Transverse colon (tissue), 4 donors: ENCODE results near the gene OTUD3. TPM values are rescaled to one million over a fixed set of nuclear protein-coding genes. Genes with fewer than 3 reads are reported as not detected.

Experiments
- DNase-seq: peaks from one replicate; pipeline ENCODE4 v3.0.0-alpha.2; 2019
- H3K27ac ChIP-seq, 4 donors: fragments of 200-600 bp; sonication (generic); 2 replicates each; pipeline ENCODE4 v1.5.1; 2016 to 2018; ENCODE audit warnings: inconsistent platforms in 4 of 4
- H3K27me3 ChIP-seq: fragments of 200-600 bp; sonication (generic); 2 replicates; pipeline ENCODE4 v1.5.1; 2017; ENCODE audit warnings: inconsistent platforms
- H3K36me3 ChIP-seq, 4 donors: fragments of 200-600 bp; sonication (generic); 2 replicates each; pipeline ENCODE4 v1.5.1; 2017 to 2019; ENCODE audit warnings: inconsistent platforms in 4 of 4
- H3K4me1 ChIP-seq, 4 donors: fragments of 200-600 bp; sonication (generic); 2 replicates each; pipeline ENCODE4 v1.5.1; 2017 to 2020; ENCODE audit warnings: inconsistent platforms in 4 of 4
- H3K4me3 ChIP-seq, 4 donors: fragments of 200-600 bp; sonication (generic); 1 replicate in 1 of 4; 2 replicates in 3 of 4; pipeline versions ENCODE4 v1.5.1 to v1.6.1; 2017 to 2019; ENCODE audit warnings: inconsistent platforms in 4 of 4
- H3K9me3 ChIP-seq, 2 donors: fragments of 200-600 bp; sonication (generic); 2 replicates each; pipeline ENCODE4 v1.5.1; 2017 to 2019; ENCODE audit warnings: inconsistent platforms in 2 of 2
- EP300 ChIP-seq: sonication (generic); formaldehyde crosslinking; IDR thresholded peaks from one replicate; pipeline ENCODE4 v1.6.1; 2017; ENCODE audit warnings: antibody characterized with exemption, low read depth
- POLR2A ChIP-seq: fragments of 450-650 bp; IDR thresholded peaks from one replicate; pipeline ENCODE4 v1.6.1; 2016; ENCODE audit warnings: antibody characterized with exemption, mild to moderate bottlenecking, moderate library complexity
- POLR2AphosphoS5 ChIP-seq, 3 donors: sonication (generic); formaldehyde crosslinking; IDR thresholded peaks; one replicate each; pipeline ENCODE4 v1.6.1; 2016; ENCODE audit warnings: antibody characterized with exemption in 3 of 3
- WGBS, 2 donors: methylation state at CpG; one replicate each; pipeline ENCODE4 v1.1.5; 2018; ENCODE audit warnings: low coverage in 1 of 2; 5-methylcytosine and 5-hydroxymethylcytosine counted together
- in situ Hi-C, 4 donors: fragments of 200-750 bp; cut with MboI; loops; one replicate each; pipeline versions ENCODE4 v1.15.0 to v1.15.1; 2017; ENCODE audit warnings: low sequenced_read_pairs in 3 of 4, low pct_ligation_motif_present in 1 of 4, low pct_unique_long_range_greater_than_20kb in 1 of 4
- intact Hi-C: fragments of 100-400 bp; cut with DNase I; formaldehyde crosslinking; loops from one replicate; pipeline ENCODE4 v1.15.1; 2023; ENCODE audit warnings: low total_unique reads
- total RNA-seq, 4 donors: library from RNA; depleted of rRNA; stranded (reverse); fragments of >200 nt; gene quantifications; one replicate each; pipeline ENCODE4 v1.1.0, GENCODE V29; 2016
- TF ChIP-seq, protein P1 (sequence below), 5 experiments: fragments of 200-600 bp in 3 of 5; fragments of 450-650 bp in 2 of 5; sonication (generic) in 3 of 5; IDR thresholded peaks; 1 replicate in 2 of 5; 2 replicates in 3 of 5; pipeline ENCODE4 v1.5.1; 2016 to 2017; ENCODE audit warnings: antibody characterized with exemption in 5 of 5, inconsistent platforms in 3 of 5, mild to moderate bottlenecking in 2 of 5, moderate library complexity in 1 of 5

Gene OTUD3
- total RNA-seq, 4 donors from 2014 or later = 5.9 to 10.8 (median 9.9) TPM

DNA sequence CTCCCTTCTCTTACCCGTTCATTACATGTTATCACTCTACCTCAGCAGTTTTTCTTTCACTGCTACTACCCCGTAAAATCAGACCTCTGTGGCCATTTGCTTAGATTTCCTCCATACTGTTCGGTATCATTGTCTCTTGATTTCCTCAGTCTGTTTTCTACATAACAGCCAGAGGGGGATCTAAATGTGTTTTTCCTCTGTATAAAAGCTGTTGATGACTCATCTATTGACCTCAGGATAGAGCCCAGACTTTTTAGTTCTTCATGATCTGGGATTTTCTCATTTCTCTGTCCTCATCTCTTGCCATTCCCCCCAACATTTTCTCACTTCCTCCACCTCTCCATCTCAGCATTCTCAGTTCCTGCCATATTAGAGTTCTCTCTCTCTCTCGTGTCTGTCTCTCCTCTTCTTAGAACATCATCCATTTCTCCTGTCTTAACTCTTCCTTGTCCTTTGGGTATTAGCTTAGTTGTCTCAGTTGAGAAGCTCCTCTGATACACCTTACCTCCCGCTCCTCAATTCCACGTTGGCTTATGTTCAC, 10.5 kb downstream of the OTUD3 start:
- H3K36me3 ChIP-seq = peaks cover 0 to 15% (median 3%) of the 10 kb centered on the region in 4 donors
- intact Hi-C loops (no loop called here), in situ Hi-C loops (no loop called here)
- no peaks in the 10 kb centered on the region for H3K9me3 ChIP-seq
- no peak overlapping the region for H3K4me3 ChIP-seq
- WGBS, 2 donors = 86 to 88% methylated on average over 6 of the region's 6 CpGs
- DNase-seq = no peak
- H3K27me3 ChIP-seq = no peaks in the 10 kb centered on the region
- no peak overlapping the region for H3K27ac ChIP-seq
- no peak for TF ChIP-seq POLR2AphosphoS5 (IDR thresholded peaks at IDR 0.05)
- no peak for TF ChIP-seq POLR2A
- TF ChIP-seq, protein P1, sequence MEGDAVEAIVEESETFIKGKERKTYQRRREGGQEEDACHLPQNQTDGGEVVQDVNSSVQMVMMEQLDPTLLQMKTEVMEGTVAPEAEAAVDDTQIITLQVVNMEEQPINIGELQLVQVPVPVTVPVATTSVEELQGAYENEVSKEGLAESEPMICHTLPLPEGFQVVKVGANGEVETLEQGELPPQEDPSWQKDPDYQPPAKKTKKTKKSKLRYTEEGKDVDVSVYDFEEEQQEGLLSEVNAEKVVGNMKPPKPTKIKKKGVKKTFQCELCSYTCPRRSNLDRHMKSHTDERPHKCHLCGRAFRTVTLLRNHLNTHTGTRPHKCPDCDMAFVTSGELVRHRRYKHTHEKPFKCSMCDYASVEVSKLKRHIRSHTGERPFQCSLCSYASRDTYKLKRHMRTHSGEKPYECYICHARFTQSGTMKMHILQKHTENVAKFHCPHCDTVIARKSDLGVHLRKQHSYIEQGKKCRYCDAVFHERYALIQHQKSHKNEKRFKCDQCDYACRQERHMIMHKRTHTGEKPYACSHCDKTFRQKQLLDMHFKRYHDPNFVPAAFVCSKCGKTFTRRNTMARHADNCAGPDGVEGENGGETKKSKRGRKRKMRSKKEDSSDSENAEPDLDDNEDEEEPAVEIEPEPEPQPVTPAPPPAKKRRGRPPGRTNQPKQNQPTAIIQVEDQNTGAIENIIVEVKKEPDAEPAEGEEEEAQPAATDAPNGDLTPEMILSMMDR (IDR thresholded peaks at IDR 0.05) = no peak
- TF ChIP-seq EP300 = no peak
- peaks cover 0 to 6% (median 3%) of the 10 kb centered on the region in 4 donors for H3K4me1 ChIP-seq

DNA sequence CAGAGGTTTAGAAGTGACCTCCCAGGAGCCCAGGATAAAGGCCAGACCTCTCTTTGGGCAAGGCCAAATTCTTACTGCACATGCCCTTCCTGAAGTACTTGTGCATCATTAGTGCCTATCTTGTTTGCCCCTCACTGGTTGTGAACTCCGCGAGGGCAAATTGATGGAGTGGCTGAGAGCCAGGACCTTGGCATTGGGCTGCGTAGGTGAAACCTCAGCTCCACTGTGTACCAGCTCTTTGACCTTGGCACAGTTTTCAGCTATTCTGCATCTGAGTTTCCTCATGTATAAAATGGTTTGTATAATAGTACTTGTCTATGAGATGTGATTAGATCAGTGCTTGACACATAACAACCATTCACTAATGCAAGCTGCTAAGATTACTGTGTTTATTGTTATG, 11.5 kb downstream of the OTUD3 start:
- in situ Hi-C loops (no loop called here), intact Hi-C loops (no loop called here)
- H3K27ac ChIP-seq = no peak overlapping the region
- no peak for DNase-seq
- H3K9me3 ChIP-seq = no peaks in the 10 kb centered on the region
- H3K4me1 ChIP-seq = peaks cover 0 to 5% (median 1%) of the 10 kb centered on the region in 4 donors
- 89 to 96% methylated on average over 3 of the region's 3 CpGs for WGBS, 2 donors
- H3K36me3 ChIP-seq = peaks cover 0 to 23% (median 8%) of the 10 kb centered on the region in 4 donors
- no peak overlapping the region for H3K4me3 ChIP-seq
- H3K27me3 ChIP-seq = no peaks in the 10 kb centered on the region
- no peak for TF ChIP-seq EP300
- TF ChIP-seq, protein P1 (IDR thresholded peaks at IDR 0.05) = no peak
- TF ChIP-seq POLR2A = no peak
- TF ChIP-seq POLR2AphosphoS5 (IDR thresholded peaks at IDR 0.05) = no peak

DNA sequence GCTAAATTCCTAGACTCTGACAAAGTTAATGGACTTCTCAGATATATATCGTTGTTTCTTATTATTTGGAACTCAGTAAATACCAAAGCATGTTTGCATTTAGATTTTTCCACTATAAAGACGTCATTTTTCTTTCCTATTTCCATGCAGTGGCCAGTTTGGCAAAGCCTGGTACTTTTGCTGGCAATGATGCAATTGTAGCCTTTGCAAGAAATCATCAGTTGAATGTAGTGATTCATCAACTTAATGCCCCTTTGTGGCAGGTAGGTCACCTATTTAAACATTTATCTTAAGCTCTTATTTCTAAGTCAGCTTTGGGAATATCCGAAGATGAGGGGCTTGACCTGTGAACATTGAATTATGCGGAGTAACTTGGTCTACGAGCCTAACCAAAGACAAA, 12.0 kb downstream of the OTUD3 start:
- Histone ChIP-seq H3K9me3 (no peaks in the 10 kb centered on the region), H3K4me1 (peaks cover 0 to 2% (median under 1%) of the 10 kb centered on the region in 4 donors), H3K36me3 (peaks cover 0 to 29% (median 10%) of the 10 kb centered on the region in 4 donors), H3K27ac (no peak overlapping the region), H3K4me3 (no peak overlapping the region), H3K27me3 (no peaks in the 10 kb centered on the region)
- 80 to 84% methylated on average over 5 of the region's 5 CpGs for WGBS, 2 donors
- in situ Hi-C loops = no loop called here
- intact Hi-C loops = no loop called here
- TF ChIP-seq POLR2A = no peak
- TF ChIP-seq POLR2AphosphoS5 (IDR thresholded peaks at IDR 0.05) = no peak
- TF ChIP-seq, protein P1 (IDR thresholded peaks at IDR 0.05) = no peak
- TF ChIP-seq EP300 = no peak
- DNase-seq = no peak

DNA sequence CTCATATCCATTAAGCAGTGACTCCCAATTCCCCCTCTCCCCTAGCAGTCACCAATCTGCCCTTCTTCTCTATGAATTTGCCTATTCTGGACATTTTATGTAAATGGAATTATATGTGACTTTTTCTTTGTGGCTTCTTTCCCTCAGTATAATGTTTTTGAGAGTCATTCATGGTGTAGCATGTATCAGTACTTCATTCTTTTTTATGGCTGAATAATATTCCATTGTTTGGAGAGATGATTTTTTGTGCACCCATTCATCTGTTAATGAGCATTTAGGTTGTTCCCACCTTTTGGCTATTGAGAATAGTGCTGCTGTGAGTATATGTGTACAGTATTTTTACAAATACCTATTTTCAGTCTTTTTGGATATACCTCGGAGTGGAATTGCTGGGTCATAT, 19.5 kb downstream of the OTUD3 start:
- TF ChIP-seq POLR2AphosphoS5 (IDR thresholded peaks at IDR 0.05) = no peak
- no peak for TF ChIP-seq POLR2A
- TF ChIP-seq EP300 = no peak
- TF ChIP-seq, protein P1 (IDR thresholded peaks at IDR 0.05) = no peak

More for the DNA sequence above, 19.5 kb downstream of the OTUD3 start:
- H3K4me1 ChIP-seq = no peaks in the 10 kb centered on the region
- H3K27ac ChIP-seq = no peak overlapping the region
- in situ Hi-C loops = loop anchor here in 1 of 4 donors (25.0 kb wide), 1 partner anchor 261 kb away; no protein-coding TSS in a partner anchor
- DNase-seq = no peak
- no peaks in the 10 kb centered on the region for H3K9me3 ChIP-seq
- no peaks in the 10 kb centered on the region for H3K27me3 ChIP-seq
- H3K4me3 ChIP-seq = no peak overlapping the region
- intact Hi-C loops = no loop called here
- 86 to 100% methylated on average over 1 of the region's 1 CpG for WGBS, 2 donors
- peaks cover 0 to 68% (median 28%) of the 10 kb centered on the region in 4 donors for H3K36me3 ChIP-seq
